ENCODE results near the gene HAO2. TPM values are rescaled to one million over a fixed set of nuclear protein-coding genes. Genes with fewer than 3 reads are reported as not detected.

Gene HAO2
- total RNA-seq, 4 donors from 2014 or later, result 0.30 to 7.0 (median 2.7) TPM

GRCh38 chr1:119351997-119352396 is 16.6 kb upstream of the HAO2 start:
- intact Hi-C loops (cut with DNase I; ENCODE audit: low total_unique reads), result no loop called here
- TF ChIP-seq POLR2A (IDR thresholded peaks at IDR 0.05) (no peak), CTCF (IDR thresholded peaks at IDR 0.05) (no peak)
- no peak overlapping the region for H3K4me3 ChIP-seq (ENCODE audit: low read depth, poor library complexity, severe bottlenecking)
- DNase-seq (ENCODE audit: low spot score in 2 of 2), result peak in 1 of 2 donors; percentile 3
- WGBS, 2 donors, result 98 to 100% methylated on average over 1 of the region's 1 CpG

- intact Hi-C loops (cut with DNase I; ENCODE audit: low total_unique reads), result no loop called here
- H3K4me3 ChIP-seq (ENCODE audit: low read depth, poor library complexity, severe bottlenecking), result no peak overlapping the region
- 64 to 66% methylated on average over 3 of the region's 3 CpGs for WGBS, 2 donors
- TF ChIP-seq CTCF (IDR thresholded peaks at IDR 0.05), result no peak
- TF ChIP-seq POLR2A (IDR thresholded peaks at IDR 0.05), result no peak
- DNase-seq (ENCODE audit: low spot score in 2 of 2), result no peak
Observed at GRCh38 chr1:119353836-119354235, 14.7 kb upstream of the HAO2 start.

GRCh38 chr1:119358636-119359035 is 9.9 kb upstream of the HAO2 start:
- TF ChIP-seq CTCF (IDR thresholded peaks at IDR 0.05) (no peak), POLR2A (IDR thresholded peaks at IDR 0.05) (no peak)
- H3K4me3 ChIP-seq (ENCODE audit: low read depth, poor library complexity, severe bottlenecking), result no peak overlapping the region
- peak in 1 of 2 donors; percentile 25 for DNase-seq (ENCODE audit: low spot score in 2 of 2)
- WGBS, 2 donors, result 25 to 43% methylated on average over 4 of the region's 4 CpGs
- intact Hi-C loops (cut with DNase I; ENCODE audit: low total_unique reads), result no loop called here

GRCh38 chr1:119359730-119360129 is 8.9 kb upstream of the HAO2 start:
- DNase-seq (ENCODE audit: low spot score in 2 of 2), result no peak
- intact Hi-C loops (cut with DNase I; ENCODE audit: low total_unique reads), result no loop called here
- WGBS, 2 donors, result 93 to 97% methylated on average over 4 of the region's 4 CpGs
- no peak for TF ChIP-seq CTCF (IDR thresholded peaks at IDR 0.05)
- no peak for TF ChIP-seq POLR2A (IDR thresholded peaks at IDR 0.05)
- H3K4me3 ChIP-seq (ENCODE audit: low read depth, poor library complexity, severe bottlenecking), result no peak overlapping the region

DNA sequence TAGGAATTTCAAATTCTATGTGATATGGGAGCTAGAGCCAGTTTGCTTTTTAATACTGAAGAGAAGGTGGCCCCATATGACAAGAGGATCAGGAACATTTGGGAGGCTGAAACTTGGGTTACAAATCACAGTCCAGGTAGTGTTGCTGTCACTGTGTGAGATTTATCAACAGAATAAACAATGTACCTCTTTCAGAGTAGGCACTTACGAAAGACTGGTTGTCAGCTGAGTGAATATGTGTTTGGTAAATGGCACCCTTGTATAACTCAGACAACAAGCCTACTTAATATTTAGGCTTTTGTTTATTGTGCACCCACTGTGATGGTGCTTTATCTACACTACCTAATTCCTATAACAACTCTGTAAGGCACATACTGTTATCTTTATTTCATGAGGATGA is 7.4 kb upstream of the HAO2 start:
- TF ChIP-seq CTCF (IDR thresholded peaks at IDR 0.05), result no peak
- TF ChIP-seq POLR2A (IDR thresholded peaks at IDR 0.05), result no peak
- DNase-seq (ENCODE audit: low spot score in 2 of 2), result no peak
- H3K4me3 ChIP-seq (ENCODE audit: low read depth, poor library complexity, severe bottlenecking), result no peak overlapping the region
- intact Hi-C loops (cut with DNase I; ENCODE audit: low total_unique reads), result no loop called here
- 89 to 91% methylated on average over 1 of the region's 1 CpG for WGBS, 2 donors

DNA sequence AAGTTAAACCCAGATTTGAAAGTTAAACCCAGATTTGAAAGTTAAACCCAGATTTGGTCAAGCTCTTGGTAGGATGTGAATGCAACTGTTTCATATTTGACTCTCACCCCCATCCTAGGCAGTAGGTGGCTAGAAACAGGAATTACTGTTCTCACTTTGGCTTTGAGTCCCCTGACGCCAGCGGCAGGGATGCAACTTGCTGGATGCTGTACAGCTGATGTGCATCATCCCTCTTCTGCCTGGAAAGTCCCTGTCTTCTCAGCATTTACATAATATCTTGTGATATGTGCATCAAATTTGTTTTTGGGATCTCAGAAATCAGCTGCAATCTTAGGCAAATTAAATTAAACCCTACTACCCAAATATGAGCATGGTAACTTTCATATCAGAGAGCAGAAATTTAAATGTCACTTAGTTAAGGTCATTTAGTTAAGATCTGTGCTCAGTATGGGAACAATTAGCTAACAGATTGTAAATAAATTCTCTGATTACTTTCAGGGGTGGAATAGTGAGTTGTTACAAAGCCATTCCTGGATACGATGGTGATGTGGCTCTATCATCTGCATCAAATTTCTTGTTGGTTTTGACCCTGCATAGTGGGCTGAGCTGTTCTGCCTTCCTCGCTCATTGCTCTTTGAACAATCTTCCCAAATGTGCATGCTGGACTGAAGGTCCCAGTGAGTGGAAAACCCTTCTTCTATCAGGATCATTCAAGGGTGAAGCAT is 6.8 kb upstream of the HAO2 start:
- no peak for TF ChIP-seq CTCF (IDR thresholded peaks at IDR 0.05)
- no peak for TF ChIP-seq POLR2A (IDR thresholded peaks at IDR 0.05)
- 50 to 59% methylated on average over 4 of the region's 4 CpGs for WGBS, 2 donors
- DNase-seq (ENCODE audit: low spot score in 2 of 2), result no peak
- no peak overlapping the region for H3K4me3 ChIP-seq (ENCODE audit: low read depth, poor library complexity, severe bottlenecking)
- intact Hi-C loops (cut with DNase I; ENCODE audit: low total_unique reads), result no loop called here

Data from lower leg skin (tissue), 4 donors.